SK-N-MC (cell line): ENCODE results near the gene ANKRD31.

Experiments used
- DNase-seq: peaks from one replicate; pipeline ENCODE4 v3.0.0-alpha.2; 2011; ENCODE audit warnings: low read depth, low spot score
- H3K27ac ChIP-seq: fragments of 200-600 bp; sonication (generic); 2 replicates; pipeline ENCODE4 v1.5.1; 2016; ENCODE audit warnings: mixed run types
- H3K36me3 ChIP-seq: fragments of 200-600 bp; sonication (generic); 2 replicates; pipeline ENCODE4 v1.6.1; 2017; ENCODE audit warnings: antibody characterized with exemption, low read length, mixed read lengths; ENCODE audit not compliant: insufficient read depth
- H3K4me3 ChIP-seq: fragments of 200-600 bp; sonication (generic); 2 replicates; pipeline ENCODE4 v1.5.1; 2016
- H3K9ac ChIP-seq: fragments of 200-600 bp; sonication (generic); 2 replicates; pipeline ENCODE4 v1.8.0; 2017; ENCODE audit warnings: mixed run types, mixed read lengths; ENCODE audit not compliant: insufficient read length
- H3K9me3 ChIP-seq: fragments of 200-600 bp; sonication (generic); 2 replicates; pipeline ENCODE4 v1.6.1; 2017; ENCODE audit warnings: low read depth, mild to moderate bottlenecking, antibody characterized with exemption, low read length, moderate library complexity, mixed read lengths
- EZH2 ChIP-seq: fragments of 200-600 bp; sonication (generic); IDR thresholded peaks from one replicate; pipeline ENCODE4 v1.6.1; 2017; ENCODE audit warnings: antibody characterized with exemption
- FOXP2 ChIP-seq: optimal IDR thresholded peaks from 2 replicates; pipeline ENCODE3; 2011; ENCODE audit warnings: mild to moderate bottlenecking, moderate library complexity; ENCODE audit not compliant: insufficient read depth; ENCODE audit errors: extremely low read length, control extremely low read depth
- POLR2AphosphoS5 ChIP-seq: IDR thresholded peaks from 2 replicates; pipeline ENCODE4 v1.6.1; 2012; ENCODE audit warnings: mild to moderate bottlenecking, low read depth, low read length, borderline replicate concordance

ANKRD31 gene

DNA sequence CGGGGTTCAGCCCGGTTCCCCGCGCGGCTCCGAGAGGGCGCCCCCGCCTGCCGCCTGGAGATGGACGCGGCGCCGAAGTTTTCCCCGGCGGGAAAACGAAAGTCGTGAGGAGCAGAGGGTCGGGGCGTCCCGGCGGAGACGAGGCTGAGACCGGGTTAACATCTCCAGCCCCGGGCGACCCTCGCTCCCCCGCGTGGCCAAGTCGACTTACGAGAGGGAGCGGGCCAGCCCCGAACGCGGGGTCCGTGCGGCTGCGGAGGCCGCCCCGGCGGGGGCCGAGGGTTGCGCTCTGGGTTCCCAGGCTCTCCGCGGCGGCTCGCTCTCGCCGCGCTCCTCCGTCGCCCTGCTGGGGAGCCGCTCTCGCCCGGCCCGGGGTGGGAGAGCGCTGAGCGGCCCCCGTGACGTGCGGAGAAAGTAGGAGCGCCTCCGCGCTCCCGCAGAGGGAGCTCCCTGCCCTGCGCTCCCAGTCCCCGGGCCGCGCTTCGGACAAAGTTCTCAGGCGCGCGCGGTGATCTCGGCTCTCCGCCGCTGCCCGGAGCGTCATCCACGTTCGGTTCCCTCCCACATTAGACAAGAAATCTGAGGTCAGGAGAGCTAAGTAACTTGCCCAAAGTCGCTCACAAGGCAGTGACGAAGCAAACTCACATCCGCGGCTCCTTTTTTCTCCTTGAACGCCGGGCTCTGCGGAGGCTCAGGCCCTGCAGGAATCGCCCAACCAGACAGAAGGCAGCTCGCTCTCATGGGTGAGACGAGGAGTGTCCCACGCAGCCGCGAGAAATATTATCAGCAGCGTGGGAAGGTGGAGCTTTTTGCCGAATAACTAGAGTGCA, 183.2 kb downstream of the ANKRD31 start:
- peak overlapping the region; percentile 47; the same call in 1 of the 2 replicates for H3K27ac ChIP-seq
- H3K9ac ChIP-seq: peak overlapping the region; percentile 73
- TF ChIP-seq FOXP2: no peak
- peak overlapping the region; percentile 84 for H3K4me3 ChIP-seq
- DNase-seq: no peak
- no peaks in the 10 kb centered on the region for H3K36me3 ChIP-seq
- no peaks in the 10 kb centered on the region for H3K9me3 ChIP-seq

DNA sequence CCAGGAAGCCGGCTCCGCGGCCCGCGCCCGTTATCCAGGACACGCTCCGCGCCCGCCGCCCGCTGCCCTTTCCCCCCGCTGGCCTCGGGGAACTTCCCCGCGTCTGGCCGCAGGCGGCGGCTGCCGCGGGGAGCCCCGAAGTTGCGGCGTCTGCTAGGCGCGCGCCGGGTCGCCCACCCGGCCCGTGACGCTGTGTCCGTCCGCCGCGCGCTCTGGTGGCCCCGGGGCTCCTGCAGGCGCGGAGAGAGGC, 183.7 kb downstream of the ANKRD31 start:
- Histone ChIP-seq H3K4me3 (peak overlapping the region; percentile 84), H3K36me3 (no peaks in the 10 kb centered on the region), H3K9ac (peak overlapping the region; percentile 73), H3K27ac (no peak overlapping the region), H3K9me3 (no peaks in the 10 kb centered on the region)
- DNase-seq: no peak
- TF ChIP-seq EZH2 (no peak), POLR2AphosphoS5 (no peak), FOXP2 (no peak)

DNA sequence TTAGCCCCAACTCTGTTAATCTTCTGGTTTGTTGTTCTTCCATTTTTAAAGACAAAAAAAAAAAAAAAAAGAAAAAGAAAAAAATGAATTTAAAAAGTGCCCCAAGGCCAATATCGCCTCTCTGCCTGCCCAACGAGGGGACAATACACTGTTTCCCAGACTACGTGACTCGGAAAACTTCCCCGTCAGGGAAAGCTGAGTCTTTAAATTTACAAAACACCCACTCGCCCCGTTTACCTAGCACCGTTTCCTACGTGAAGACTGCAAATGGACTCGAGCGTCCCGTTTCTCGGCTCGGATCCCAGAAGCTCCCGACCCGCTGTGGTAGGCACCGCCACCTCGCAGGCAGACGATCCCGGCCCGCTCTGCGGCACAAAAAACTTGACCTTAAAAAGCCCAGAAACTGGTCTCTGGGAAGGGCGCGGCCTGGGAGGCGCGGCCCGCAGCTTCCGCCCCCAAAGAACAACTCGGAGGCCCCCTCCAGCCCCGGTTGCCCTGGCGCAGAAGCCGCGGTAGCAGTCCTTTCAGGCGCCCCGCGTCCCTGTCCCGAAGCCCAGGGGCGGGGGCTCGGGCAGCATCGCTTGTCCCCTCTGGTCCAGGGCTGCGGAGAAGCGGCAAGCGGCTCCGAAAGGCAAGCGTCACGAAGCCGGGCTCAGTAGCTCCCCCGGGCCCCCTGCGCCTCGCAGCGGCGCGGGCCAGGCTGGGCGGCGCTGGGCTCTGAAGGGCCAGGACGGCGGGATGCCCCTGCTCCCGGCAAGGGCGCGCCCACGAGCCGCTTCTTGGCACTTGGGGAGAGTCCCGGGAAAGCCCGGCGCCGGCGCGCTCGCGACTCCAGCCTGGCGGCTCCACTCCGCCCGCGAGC, 184.3 kb downstream of the ANKRD31 start, which contains the start of gene GCNT4:
Gene GCNT4, minus strand, starts transcription at position 367 of the 862 bp plus-strand sequence. CDS start 22,521 bp downstream, outside the sequence.
- Histone ChIP-seq H3K4me3 (peak within 1 kb of the TSS; percentile 84), H3K27ac (no peak within 1 kb of the TSS), H3K9ac (peak within 1 kb of the TSS; percentile 73), H3K36me3 (no peaks in the 10 kb centered on the region), H3K9me3 (no peaks in the 10 kb centered on the region)
- DNase-seq: no peak
- no peak for TF ChIP-seq FOXP2
- TF ChIP-seq EZH2: no peak
- no peak for TF ChIP-seq POLR2AphosphoS5

GRCh38 chr5:75051217-75051751, 185.4 kb downstream of the ANKRD31 start:
- Histone ChIP-seq H3K36me3 (no peaks in the 10 kb centered on the region), H3K9me3 (no peaks in the 10 kb centered on the region), H3K27ac (no peak overlapping the region), H3K9ac (no peak overlapping the region), H3K4me3 (peak overlapping the region; percentile 84)
- TF ChIP-seq POLR2AphosphoS5 (no peak), FOXP2 (no peak), EZH2 (no peak)
- no peak for DNase-seq

GRCh38 chr5:75050415-75050814, 186.3 kb downstream of the ANKRD31 start:
- Histone ChIP-seq H3K36me3 (peaks cover 7% of the 10 kb centered on the region; the same call in 1 of the 2 replicates), H3K9ac (no peak overlapping the region), H3K27ac (peak overlapping the region; percentile 94), H3K9me3 (no peaks in the 10 kb centered on the region), H3K4me3 (peak overlapping the region; percentile 72)
- DNase-seq: no peak
- TF ChIP-seq POLR2AphosphoS5: no peak
- no peak for TF ChIP-seq EZH2
- TF ChIP-seq FOXP2: no peak

- TF ChIP-seq FOXP2 (peak; percentile 84), EZH2 (no peak), POLR2AphosphoS5 (no peak; the same call in 1 of the 2 replicates)
- peaks cover 7% of the 10 kb centered on the region; the same call in 1 of the 2 replicates for H3K36me3 ChIP-seq
- peak overlapping the region; percentile 54 for H3K9ac ChIP-seq
- H3K27ac ChIP-seq: peak overlapping the region; percentile 94
- H3K4me3 ChIP-seq: peak overlapping the region; percentile 72
- no peaks in the 10 kb centered on the region for H3K9me3 ChIP-seq
- DNase-seq: peak; percentile 71
Observed at GRCh38 chr5:75049456-75050351, 187.0 kb downstream of the ANKRD31 start.

- H3K27ac ChIP-seq: peak overlapping the region; percentile 94
- peak overlapping the region; percentile 72 for H3K4me3 ChIP-seq
- peaks cover 14% of the 10 kb centered on the region; the same call in 1 of the 2 replicates for H3K36me3 ChIP-seq
- DNase-seq: no peak
- H3K9ac ChIP-seq: no peak overlapping the region
- TF ChIP-seq FOXP2 (no peak), POLR2AphosphoS5 (no peak), EZH2 (no peak)
- H3K9me3 ChIP-seq: no peaks in the 10 kb centered on the region
Observed at GRCh38 chr5:75048457-75048953, 188.2 kb downstream of the ANKRD31 start.
